Lower lobe of right lung (tissue), 2 donors: Measurements from ENCODE around the gene DOCK10. TPM values are rescaled to one million over a fixed set of nuclear protein-coding genes. Genes with fewer than 3 reads are reported as not detected.

Source experiments
- ATAC-seq, 2 donors: fragments of 200-7000 bp; cut with Tn5 transposase; one replicate each; pipeline ENCODE4 v1.9.1; 2020 to 2022; ENCODE audit warnings: mild to moderate bottlenecking in 2 of 2, moderate library complexity in 2 of 2
- DNase-seq: peaks from one replicate; pipeline ENCODE4 v3.0.0-alpha.2; 2020
- H3K27ac ChIP-seq: fragments of 200-600 bp; one replicate; pipeline ENCODE4 v1.8.0; 2022
- H3K27me3 ChIP-seq: fragments of 200-600 bp; one replicate; pipeline ENCODE4 v1.8.0; 2022; ENCODE audit warnings: low read depth
- H3K36me3 ChIP-seq: fragments of 200-600 bp; one replicate; pipeline ENCODE4 v1.8.0; 2022; ENCODE audit warnings: mild to moderate bottlenecking
- H3K4me1 ChIP-seq: fragments of 200-600 bp; one replicate; pipeline ENCODE4 v1.8.0; 2022
- H3K4me3 ChIP-seq: fragments of 200-600 bp; one replicate; pipeline ENCODE4 v1.8.0; 2022; ENCODE audit warnings: mild to moderate bottlenecking
- H3K9me3 ChIP-seq: fragments of 200-600 bp; one replicate; pipeline ENCODE4 v1.8.0; 2022
- intact Hi-C: fragments of 100-400 bp; cut with DNase I; formaldehyde crosslinking; loops from one replicate; pipeline ENCODE4 v1.11.0; 2022
- total RNA-seq: library from RNA; stranded (reverse); fragmentation: NEBNext Ultra II Directional; extraction: Animal tissue kit (Norgen Biotek cat#: 25700); gene quantifications from one replicate; pipeline ENCODE4 v1.2.1, GENCODE V29; 2021
- TF ChIP-seq, protein P1 (sequence below): fragments of 200-600 bp; IDR thresholded peaks from one replicate; pipeline ENCODE4 v1.8.0; 2022; ENCODE audit warnings: antibody characterized with exemption, mild to moderate bottlenecking
- donor health status: DM: no; HTN: yes; CAD: no; lungs with severe emphysema.

Gene DOCK10
- total RNA-seq, 1 donor from 2014 or later = 52.3 TPM

DNA sequence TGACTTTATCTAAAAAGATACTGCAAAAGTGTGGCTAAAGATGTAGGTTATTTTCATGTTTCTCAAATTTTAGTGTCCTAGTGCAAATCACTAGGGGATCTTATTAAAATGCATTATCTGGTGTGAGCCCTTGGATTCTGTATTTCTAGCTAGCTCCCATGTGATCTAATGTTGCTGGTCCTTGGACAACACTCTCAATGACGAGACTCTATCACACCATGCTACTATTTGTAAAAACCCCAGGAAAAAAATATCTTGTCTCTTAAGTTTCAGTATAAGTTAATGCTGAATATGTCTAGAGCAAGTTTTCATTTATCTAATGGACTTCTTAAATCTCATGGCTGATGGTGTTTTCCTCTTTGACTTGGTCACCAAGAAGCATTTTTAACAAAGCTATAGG lies 5.8 kb downstream of the DOCK10 start:
- ATAC-seq = no peak
- Histone ChIP-seq H3K9me3 (no peaks in the 10 kb centered on the region), H3K27me3 (no peaks in the 10 kb centered on the region), H3K4me3 (no peak overlapping the region), H3K27ac (no peak overlapping the region), H3K36me3 (no peaks in the 10 kb centered on the region), H3K4me1 (peaks cover 25% of the 10 kb centered on the region)
- intact Hi-C loops = no loop called here
- no peak for DNase-seq
- TF ChIP-seq, protein P1, sequence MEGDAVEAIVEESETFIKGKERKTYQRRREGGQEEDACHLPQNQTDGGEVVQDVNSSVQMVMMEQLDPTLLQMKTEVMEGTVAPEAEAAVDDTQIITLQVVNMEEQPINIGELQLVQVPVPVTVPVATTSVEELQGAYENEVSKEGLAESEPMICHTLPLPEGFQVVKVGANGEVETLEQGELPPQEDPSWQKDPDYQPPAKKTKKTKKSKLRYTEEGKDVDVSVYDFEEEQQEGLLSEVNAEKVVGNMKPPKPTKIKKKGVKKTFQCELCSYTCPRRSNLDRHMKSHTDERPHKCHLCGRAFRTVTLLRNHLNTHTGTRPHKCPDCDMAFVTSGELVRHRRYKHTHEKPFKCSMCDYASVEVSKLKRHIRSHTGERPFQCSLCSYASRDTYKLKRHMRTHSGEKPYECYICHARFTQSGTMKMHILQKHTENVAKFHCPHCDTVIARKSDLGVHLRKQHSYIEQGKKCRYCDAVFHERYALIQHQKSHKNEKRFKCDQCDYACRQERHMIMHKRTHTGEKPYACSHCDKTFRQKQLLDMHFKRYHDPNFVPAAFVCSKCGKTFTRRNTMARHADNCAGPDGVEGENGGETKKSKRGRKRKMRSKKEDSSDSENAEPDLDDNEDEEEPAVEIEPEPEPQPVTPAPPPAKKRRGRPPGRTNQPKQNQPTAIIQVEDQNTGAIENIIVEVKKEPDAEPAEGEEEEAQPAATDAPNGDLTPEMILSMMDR = no peak

GRCh38 chr2:225033440-225034318 lies 8.6 kb downstream of the DOCK10 start:
- Histone ChIP-seq H3K27ac (no peak overlapping the region), H3K4me3 (no peak overlapping the region), H3K4me1 (peaks cover 11% of the 10 kb centered on the region), H3K27me3 (no peaks in the 10 kb centered on the region), H3K36me3 (no peaks in the 10 kb centered on the region), H3K9me3 (no peaks in the 10 kb centered on the region)
- DNase-seq (no peak), ATAC-seq (no peak)
- intact Hi-C loops = no loop called here
- TF ChIP-seq, protein P1 = no peak

DNA sequence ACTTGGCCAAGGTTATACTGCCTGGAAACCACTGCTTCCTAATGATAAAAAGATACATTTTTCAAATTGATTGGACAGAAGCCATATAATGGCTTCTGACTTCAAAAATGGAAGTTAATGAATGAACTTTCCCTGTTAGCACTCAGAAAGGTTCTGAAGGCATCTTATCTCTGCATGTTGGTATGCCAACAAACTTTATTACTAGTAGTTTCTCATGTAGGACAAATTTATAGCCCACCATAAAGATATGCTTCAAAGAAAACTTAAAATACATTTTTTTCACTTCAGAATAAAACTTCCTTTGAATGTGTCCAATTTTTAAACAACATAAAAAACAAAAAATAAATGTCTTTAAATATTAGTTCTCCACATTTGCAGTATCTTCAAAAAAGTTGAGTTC lies 10.0 kb downstream of the DOCK10 start:
- ATAC-seq = no peak

DNA sequence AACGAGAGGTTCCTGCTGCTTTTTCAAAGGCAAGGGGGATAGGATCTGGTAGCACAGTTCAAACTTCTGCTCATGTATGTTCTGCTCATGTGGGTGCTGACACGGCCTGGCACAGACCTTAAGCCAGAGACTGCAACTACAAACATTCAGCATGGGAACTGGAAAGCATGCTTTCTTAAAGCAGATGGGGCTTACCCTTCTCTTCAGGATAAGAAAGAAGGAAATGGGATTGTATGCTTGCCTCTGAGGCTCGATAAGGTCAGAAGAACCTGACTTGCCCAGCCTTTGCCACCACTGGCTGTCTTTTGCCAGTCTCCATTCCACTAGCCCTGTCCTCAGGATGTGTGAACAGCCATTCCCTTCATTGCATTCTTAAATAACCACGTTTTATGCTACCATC lies 10.7 kb downstream of the DOCK10 start:
- no peaks in the 10 kb centered on the region for H3K27me3 ChIP-seq
- intact Hi-C loops = no loop called here
- H3K9me3 ChIP-seq = no peaks in the 10 kb centered on the region
- ATAC-seq (no peak), DNase-seq (no peak)
- H3K27ac ChIP-seq = no peak overlapping the region
- H3K4me1 ChIP-seq = peaks cover 7% of the 10 kb centered on the region
- no peaks in the 10 kb centered on the region for H3K36me3 ChIP-seq
- no peak overlapping the region for H3K4me3 ChIP-seq
- TF ChIP-seq, protein P1 = no peak

More for the DNA sequence above, 10.0 kb downstream of the DOCK10 start:
- H3K27me3 ChIP-seq = no peaks in the 10 kb centered on the region
- TF ChIP-seq, protein P1 = no peak
- H3K4me3 ChIP-seq = no peak overlapping the region
- intact Hi-C loops = no loop called here
- H3K9me3 ChIP-seq = no peaks in the 10 kb centered on the region
- H3K36me3 ChIP-seq = no peaks in the 10 kb centered on the region
- no peak for DNase-seq
- H3K4me1 ChIP-seq = peaks cover under 1% of the 10 kb centered on the region
- H3K27ac ChIP-seq = no peak overlapping the region

GRCh38 chr2:225030893-225031292 lies 11.4 kb downstream of the DOCK10 start:
- no peak for ATAC-seq
- TF ChIP-seq, protein P1 = no peak
- Histone ChIP-seq H3K27ac (no peak overlapping the region), H3K9me3 (no peaks in the 10 kb centered on the region), H3K4me3 (no peak overlapping the region), H3K4me1 (peaks cover 14% of the 10 kb centered on the region), H3K27me3 (no peaks in the 10 kb centered on the region), H3K36me3 (no peaks in the 10 kb centered on the region)
- DNase-seq = no peak
- intact Hi-C loops = no loop called here
